CD4-positive, alpha-beta memory T cell (primary cell): ENCODE results near the gene CACNA1B. TPM values are rescaled to one million over a fixed set of nuclear protein-coding genes. Genes with fewer than 3 reads are reported as not detected.
A peak's percentile ranks its signal among the peaks of the same experiment; 100 is the strongest.

Experiments
- CTCF ChIA-PET: fragments of 350-600 bp; sonication (Branson Sonifier 250); formaldehyde crosslinking; loops from one replicate; lab custom pipeline; 2021; ENCODE audit warnings: inconsistent platforms; ENCODE audit not compliant: partially characterized antibody; lab: Charles Lee
- POLR2A ChIA-PET: fragments of 350-600 bp; sonication (Branson Sonifier 250); formaldehyde crosslinking; loops from one replicate; lab custom pipeline; 2021; ENCODE audit not compliant: partially characterized antibody; lab: Charles Lee
- DNase-seq, 5 donors: peaks; one replicate each; pipeline versions ENCODE4 v3.0.0 to v3.0.0-alpha.2; 2020 to 2022; ENCODE audit warnings: mixed read lengths in 1 of 5
- H3K27ac ChIP-seq: one replicate; pipeline ENCODE4 v1.7.0; 2013; ENCODE audit warnings: low read depth, low read length
- H3K27me3 ChIP-seq: 2 replicates; pipeline ENCODE4 v1.7.0; 2013; ENCODE audit warnings: mild to moderate bottlenecking, low read length, moderate library complexity; ENCODE audit not compliant: insufficient read depth
- H3K36me3 ChIP-seq: 2 replicates; pipeline ENCODE4 v1.7.0; 2013; ENCODE audit warnings: mild to moderate bottlenecking, low read length, moderate library complexity; ENCODE audit not compliant: insufficient read depth
- H3K4me1 ChIP-seq: 2 replicates; pipeline ENCODE4 v1.7.0; 2013; ENCODE audit warnings: mild to moderate bottlenecking, low read length, moderate library complexity; ENCODE audit not compliant: insufficient read depth
- H3K4me3 ChIP-seq, 2 donors: one replicate each; pipeline ENCODE4 v1.7.0; 2013; ENCODE audit warnings: low read length in 2 of 2, mild to moderate bottlenecking in 1 of 2
- H3K9me3 ChIP-seq, 2 donors: one replicate each; pipeline ENCODE4 v1.7.0; 2013; ENCODE audit warnings: low read length in 2 of 2, control low read depth in 1 of 2; ENCODE audit not compliant: control insufficient read depth in 1 of 2
- H3K27ac Mint-ChIP-seq, 7 donors: one replicate each; pipeline ENCODE4 v1.8.0; 2020 to 2021; ENCODE audit warnings: mixed read lengths in 7 of 7, mild to moderate bottlenecking in 6 of 7, inconsistent platforms in 3 of 7, moderate library complexity in 3 of 7
- H3K27me3 Mint-ChIP-seq, 2 donors: one replicate each; pipeline ENCODE4 v1.8.0; 2020 to 2021; ENCODE audit warnings: mixed read lengths in 2 of 2
- H3K36me3 Mint-ChIP-seq, 2 donors: one replicate each; pipeline ENCODE4 v1.8.0; 2020 to 2021; ENCODE audit warnings: mixed read lengths in 2 of 2, inconsistent platforms in 1 of 2, mild to moderate bottlenecking in 1 of 2
- H3K4me1 Mint-ChIP-seq, 4 donors: one replicate each; pipeline ENCODE4 v1.8.0; 2020 to 2021; ENCODE audit warnings: mixed read lengths in 4 of 4, mild to moderate bottlenecking in 1 of 4
- H3K4me3 Mint-ChIP-seq, 8 donors: one replicate each; pipeline ENCODE4 v1.8.0; 2020 to 2021; ENCODE audit warnings: mixed read lengths in 8 of 8, mild to moderate bottlenecking in 7 of 8, moderate library complexity in 6 of 8, inconsistent platforms in 3 of 8
- H3K9me3 Mint-ChIP-seq, 8 donors: one replicate each; pipeline ENCODE4 v1.8.0; 2020 to 2021; ENCODE audit warnings: mixed read lengths in 8 of 8, mild to moderate bottlenecking in 5 of 8, inconsistent platforms in 3 of 8, moderate library complexity in 1 of 8
- intact Hi-C: fragments of 100-400 bp; cut with micrococcal nuclease; formaldehyde crosslinking; loops from one replicate; pipeline ENCODE4 v1.15.1; 2023
- polyA plus RNA-seq, 2 donors: library from polyadenylated mRNA; unstranded; fragments of 300-500 nt; fragmentation: Illumina TruSeq; gene quantifications; one replicate each; pipeline ENCODE4 v1.2.3, GENCODE V29; 2021
- total RNA-seq, 2 experiments: library from RNA; stranded (reverse); gene quantifications; one replicate each; pipeline ENCODE4 v1.2.3, GENCODE V29; 2021

CACNA1B gene
- total and polyA plus RNA-seq, 4 experiments from 2014 or later, result not detected

DNA sequence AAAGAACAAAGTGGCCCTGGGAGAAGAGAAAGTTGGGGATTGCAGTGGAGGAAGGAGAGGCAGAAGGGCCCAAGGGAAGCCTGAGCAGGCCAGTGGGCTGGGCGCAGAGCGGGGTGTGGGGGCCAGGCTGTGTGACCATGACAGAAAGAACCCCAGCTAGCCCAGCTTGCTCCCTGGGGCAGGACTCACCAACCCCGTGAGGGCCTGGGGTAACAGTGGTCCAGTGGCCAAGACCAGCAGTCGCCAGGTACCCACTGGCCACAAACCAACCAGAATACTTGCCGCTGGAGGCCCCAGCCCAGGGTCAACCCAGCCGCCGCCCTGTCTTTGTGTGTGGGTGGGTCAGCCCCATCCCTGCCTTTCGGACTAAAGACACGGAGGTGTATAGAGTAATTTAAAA is 146.5 kb downstream of the CACNA1B start:
- H3K27ac Mint-ChIP-seq, result no peak overlapping the region
- H3K27me3 Mint-ChIP-seq, result peaks cover 19 to 23% of the 10 kb centered on the region in 2 donors
- ChIA-PET CTCF (no interaction called here), POLR2A (no interaction called here)
- no peaks in the 10 kb centered on the region for H3K27me3 ChIP-seq
- peaks cover 0 to 11% (median 2%) of the 10 kb centered on the region in 4 donors for H3K4me1 Mint-ChIP-seq
- H3K4me3 ChIP-seq, result no peak overlapping the region
- no peaks in the 10 kb centered on the region for H3K36me3 Mint-ChIP-seq
- H3K9me3 ChIP-seq, result no peaks in the 10 kb centered on the region
- no peak overlapping the region for H3K27ac ChIP-seq
- H3K4me1 ChIP-seq, result peaks cover 4% of the 10 kb centered on the region
- peak overlapping the region in 2 of 8 donors; percentile 23 to 38 for H3K4me3 Mint-ChIP-seq
- no peaks in the 10 kb centered on the region for H3K9me3 Mint-ChIP-seq
- DNase-seq, result no peak
- no peaks in the 10 kb centered on the region for H3K36me3 ChIP-seq
- intact Hi-C loops, result loop anchor here (5.0 to 10.0 kb wide), 2 partner anchors 302 to 349 kb away; no protein-coding TSS in a partner anchor

DNA sequence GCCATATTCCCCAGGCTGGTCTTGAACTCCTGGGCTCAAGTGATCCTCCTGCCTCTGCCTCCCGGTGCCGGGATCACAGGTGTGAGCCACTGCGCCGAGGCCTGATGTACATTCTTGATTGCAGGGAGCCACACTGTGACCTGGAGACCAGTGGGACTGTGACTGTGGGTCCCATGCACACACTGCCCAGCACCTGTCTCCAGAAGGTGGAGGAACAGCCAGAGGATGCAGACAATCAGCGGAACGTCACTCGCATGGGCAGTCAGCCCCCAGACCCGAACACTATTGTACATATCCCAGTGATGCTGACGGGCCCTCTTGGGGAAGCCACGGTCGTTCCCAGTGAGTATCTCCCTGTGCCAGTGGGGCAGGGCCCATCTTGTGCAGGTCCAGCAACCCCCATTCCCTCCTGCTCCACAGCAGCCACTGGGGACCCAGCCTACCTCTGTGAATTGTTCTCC is 147.3 kb downstream of the CACNA1B start:
- peaks cover 4% of the 10 kb centered on the region for H3K4me1 ChIP-seq
- H3K27me3 ChIP-seq, result no peaks in the 10 kb centered on the region
- H3K9me3 Mint-ChIP-seq, result no peaks in the 10 kb centered on the region
- H3K36me3 ChIP-seq, result no peaks in the 10 kb centered on the region
- peaks cover 19 to 24% of the 10 kb centered on the region in 2 donors for H3K27me3 Mint-ChIP-seq
- H3K36me3 Mint-ChIP-seq, result no peaks in the 10 kb centered on the region
- peaks cover 0 to 11% (median 2%) of the 10 kb centered on the region in 4 donors for H3K4me1 Mint-ChIP-seq
- DNase-seq, result no peak
- ChIA-PET POLR2A (no interaction called here), CTCF (no interaction called here)
- no peak overlapping the region for H3K27ac Mint-ChIP-seq
- no peak overlapping the region for H3K4me3 ChIP-seq
- no peak overlapping the region for H3K4me3 Mint-ChIP-seq
- intact Hi-C loops, result loop anchor here (5.0 to 10.0 kb wide), 2 partner anchors 303 to 350 kb away; no protein-coding TSS in a partner anchor
- no peaks in the 10 kb centered on the region for H3K9me3 ChIP-seq
- H3K27ac ChIP-seq, result no peak overlapping the region

GRCh38 chr9:138025417-138025816 is 147.8 kb downstream of the CACNA1B start:
- Mint-ChIP-seq H3K4me3 (peak overlapping the region in 2 of 8 donors; percentile 6 to 43), H3K9me3 (no peaks in the 10 kb centered on the region), H3K27ac (no peak overlapping the region), H3K4me1 (peaks cover 0 to 11% (median 2%) of the 10 kb centered on the region in 4 donors), H3K36me3 (no peaks in the 10 kb centered on the region), H3K27me3 (peaks cover 16 to 21% of the 10 kb centered on the region in 2 donors)
- ChIA-PET CTCF (no interaction called here), POLR2A (no interaction called here)
- no peak for DNase-seq
- no peaks in the 10 kb centered on the region for H3K9me3 ChIP-seq
- intact Hi-C loops, result loop anchor here (10.0 kb wide), 1 partner anchor 351 kb away; no protein-coding TSS in a partner anchor
- H3K36me3 ChIP-seq, result no peaks in the 10 kb centered on the region
- no peak overlapping the region for H3K4me3 ChIP-seq
- no peaks in the 10 kb centered on the region for H3K27me3 ChIP-seq
- H3K27ac ChIP-seq, result no peak overlapping the region
- peaks cover 4% of the 10 kb centered on the region for H3K4me1 ChIP-seq

- CTCF ChIA-PET, result no interaction called here
- H3K9me3 Mint-ChIP-seq, result peaks cover 0 to 2% (median 0%) of the 10 kb centered on the region in 8 donors
Observed at GRCh38 chr9:138025908-138026307, 148.3 kb downstream of the CACNA1B start.

DNA sequence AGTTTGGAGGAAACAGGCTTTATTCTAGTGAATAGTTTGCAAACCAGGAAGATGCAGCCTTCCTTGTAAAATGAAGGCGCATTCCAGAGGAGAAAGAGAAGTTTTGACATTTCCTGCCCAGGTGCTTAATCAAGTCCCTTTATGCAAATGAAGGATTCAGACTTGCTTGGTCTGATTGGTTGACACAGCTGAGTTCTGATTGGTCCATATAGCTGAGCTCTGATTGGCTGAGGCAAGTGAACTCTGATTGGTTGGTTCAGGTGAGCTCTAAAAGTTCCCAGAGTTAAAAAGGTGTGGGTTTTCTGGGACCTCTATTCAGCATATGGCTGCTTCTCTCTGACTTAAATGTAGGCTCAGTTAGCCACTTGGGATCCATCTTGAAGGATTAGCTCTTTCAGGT is 151.0 kb downstream of the CACNA1B start:
- Histone ChIP-seq H3K4me3 (no peak overlapping the region), H3K27me3 (peaks cover 4% of the 10 kb centered on the region), H3K9me3 (no peaks in the 10 kb centered on the region), H3K4me1 (no peaks in the 10 kb centered on the region), H3K27ac (no peak overlapping the region), H3K36me3 (no peaks in the 10 kb centered on the region)
- H3K36me3 Mint-ChIP-seq, result no peaks in the 10 kb centered on the region
- DNase-seq, result no peak
- H3K4me3 Mint-ChIP-seq, result no peak overlapping the region
- ChIA-PET CTCF (interaction anchor here (1.2 kb wide), 1 partner anchor 13 kb away, joined by 3 read pairs; no protein-coding TSS in a partner anchor), POLR2A (no interaction called here)
- intact Hi-C loops, result loop anchor here (10.0 kb wide), 1 partner anchor 354 kb away; no protein-coding TSS in a partner anchor
- H3K27ac Mint-ChIP-seq, result no peak overlapping the region
- peaks cover 21 to 38% of the 10 kb centered on the region in 2 donors for H3K27me3 Mint-ChIP-seq
- peaks cover 0 to 4% (median under 1%) of the 10 kb centered on the region in 4 donors for H3K4me1 Mint-ChIP-seq
- peaks cover 0 to 15% (median 12%) of the 10 kb centered on the region in 8 donors for H3K9me3 Mint-ChIP-seq

More at GRCh38 chr9:138025908-138026307, 148.3 kb downstream of the CACNA1B start:
- Mint-ChIP-seq H3K27ac (peak overlapping the region in 1 of 7 donors; percentile 35), H3K4me1 (peaks cover 0 to 11% (median 2%) of the 10 kb centered on the region in 4 donors), H3K4me3 (no peak overlapping the region), H3K36me3 (no peaks in the 10 kb centered on the region), H3K27me3 (peaks cover 18 to 24% of the 10 kb centered on the region in 2 donors)
- no peaks in the 10 kb centered on the region for H3K36me3 ChIP-seq
- no peak for DNase-seq
- H3K4me1 ChIP-seq, result peaks cover 4% of the 10 kb centered on the region
- no peak overlapping the region for H3K27ac ChIP-seq
- POLR2A ChIA-PET, result no interaction called here
- intact Hi-C loops, result loop anchor here (10.0 kb wide), 1 partner anchor 351 kb away; no protein-coding TSS in a partner anchor
- no peak overlapping the region for H3K4me3 ChIP-seq
- H3K9me3 ChIP-seq, result no peaks in the 10 kb centered on the region
- no peaks in the 10 kb centered on the region for H3K27me3 ChIP-seq

DNA sequence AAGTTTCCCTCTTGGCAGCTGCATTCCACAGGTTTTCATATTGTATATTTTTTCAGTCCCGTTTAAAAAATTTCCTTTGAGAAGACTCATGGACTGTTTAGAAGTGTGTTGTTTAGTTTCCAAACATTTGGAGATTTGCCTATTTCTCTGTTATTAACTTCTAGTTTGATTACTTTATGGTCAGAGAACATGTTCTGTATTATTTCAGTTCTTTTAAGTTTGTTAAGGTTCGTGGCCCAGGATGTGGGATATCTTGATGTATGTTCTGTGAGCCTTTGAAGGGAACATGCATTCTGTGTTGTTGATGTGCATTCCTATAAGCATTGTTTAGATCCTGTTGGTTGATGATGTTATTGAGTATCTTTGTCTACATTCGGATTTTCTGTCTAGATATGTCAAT is 153.6 kb downstream of the CACNA1B start:
- Mint-ChIP-seq H3K27ac (no peak overlapping the region), H3K27me3 (peaks cover 19 to 39% of the 10 kb centered on the region in 2 donors), H3K4me3 (no peak overlapping the region), H3K9me3 (peaks cover 0 to 20% (median 13%) of the 10 kb centered on the region in 8 donors), H3K4me1 (no peaks in the 10 kb centered on the region), H3K36me3 (no peaks in the 10 kb centered on the region)
- ChIA-PET CTCF (no interaction called here), POLR2A (no interaction called here)
- no peaks in the 10 kb centered on the region for H3K36me3 ChIP-seq
- intact Hi-C loops, result no loop called here
- no peaks in the 10 kb centered on the region for H3K9me3 ChIP-seq
- DNase-seq, result no peak
- peaks cover 4% of the 10 kb centered on the region for H3K27me3 ChIP-seq
- no peaks in the 10 kb centered on the region for H3K4me1 ChIP-seq
- no peak overlapping the region for H3K27ac ChIP-seq
- no peak overlapping the region for H3K4me3 ChIP-seq

- no peak overlapping the region for H3K4me3 Mint-ChIP-seq
Observed at GRCh38 chr9:138033950-138034349, 156.4 kb downstream of the CACNA1B start.

More at GRCh38 chr9:138033950-138034349, 156.4 kb downstream of the CACNA1B start:
- no peak overlapping the region for H3K4me3 ChIP-seq
- H3K9me3 Mint-ChIP-seq, result peaks cover 0 to 20% (median 13%) of the 10 kb centered on the region in 8 donors
- no peaks in the 10 kb centered on the region for H3K36me3 ChIP-seq
- DNase-seq, result no peak
- no peaks in the 10 kb centered on the region for H3K9me3 ChIP-seq
- no peaks in the 10 kb centered on the region for H3K4me1 ChIP-seq
- intact Hi-C loops, result no loop called here
- no peak overlapping the region for H3K27ac Mint-ChIP-seq
- no peaks in the 10 kb centered on the region for H3K36me3 Mint-ChIP-seq
- CTCF ChIA-PET, result no interaction called here
- peaks cover 29 to 42% of the 10 kb centered on the region in 2 donors for H3K27me3 Mint-ChIP-seq
- POLR2A ChIA-PET, result no interaction called here
- no peak overlapping the region for H3K27ac ChIP-seq
- peaks cover 4% of the 10 kb centered on the region for H3K27me3 ChIP-seq
- no peaks in the 10 kb centered on the region for H3K4me1 Mint-ChIP-seq
